IPS-18c (cell line): Measurements from ENCODE around the gene ANGPTL5.
"Not testable (repeated sequence)": the region's sequence is repeated elsewhere in the genome, so short reads cannot be mapped to it uniquely, and the experiment has no call there.

Experiments used
- H3K4me3 ChIP-seq: 2 replicates; pipeline ENCODE4 v1.7.0; 2013; ENCODE audit warnings: low read depth, mild to moderate bottlenecking, low read length, moderate library complexity; ENCODE audit not compliant: insufficient read depth
- H3K9me3 ChIP-seq: one replicate; pipeline ENCODE4 v1.6.1; 2013; ENCODE audit warnings: mild to moderate bottlenecking, low read length, moderate library complexity; ENCODE audit not compliant: control insufficient read depth, insufficient read depth

Gene ANGPTL5

GRCh38 chr11:101852260-101852659 is 64.1 kb downstream of the ANGPTL5 start:
- not testable (repeated sequence) for H3K4me3 ChIP-seq, H3K9me3 ChIP-seq

GRCh38 chr11:101848262-101848661 is 68.1 kb downstream of the ANGPTL5 start:
- no peaks in the 10 kb centered on the region for H3K9me3 ChIP-seq
- no peak overlapping the region for H3K4me3 ChIP-seq

- Histone ChIP-seq H3K9me3 (no peaks in the 10 kb centered on the region), H3K4me3 (no peak overlapping the region)
These were observed 71.7 kb downstream of the ANGPTL5 start for GRCh38 chr11:101844608-101845007.

GRCh38 chr11:101840704-101841103 is 75.6 kb downstream of the ANGPTL5 start:
- Histone ChIP-seq H3K4me3 (no peak overlapping the region), H3K9me3 (no peaks in the 10 kb centered on the region)
